ENCODE measurements around the gene CCR5.

DNA sequence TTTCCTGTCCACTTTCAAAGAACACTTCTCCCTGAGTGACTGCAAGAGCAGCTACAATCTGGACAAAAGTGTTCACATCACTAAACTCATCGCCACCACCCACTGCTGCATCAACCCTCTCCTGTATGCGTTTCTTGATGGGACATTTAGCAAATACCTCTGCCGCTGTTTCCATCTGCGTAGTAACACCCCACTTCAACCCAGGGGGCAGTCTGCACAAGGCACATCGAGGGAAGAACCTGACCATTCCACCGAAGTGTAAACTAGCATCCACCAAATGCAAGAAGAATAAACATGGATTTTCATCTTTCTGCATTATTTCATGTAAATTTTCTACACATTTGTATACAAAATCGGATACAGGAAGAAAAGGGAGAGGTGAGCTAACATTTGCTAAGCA lies 38.1 kb downstream of the CCR5 start:
- TF ChIP-seq, protein P1, sequence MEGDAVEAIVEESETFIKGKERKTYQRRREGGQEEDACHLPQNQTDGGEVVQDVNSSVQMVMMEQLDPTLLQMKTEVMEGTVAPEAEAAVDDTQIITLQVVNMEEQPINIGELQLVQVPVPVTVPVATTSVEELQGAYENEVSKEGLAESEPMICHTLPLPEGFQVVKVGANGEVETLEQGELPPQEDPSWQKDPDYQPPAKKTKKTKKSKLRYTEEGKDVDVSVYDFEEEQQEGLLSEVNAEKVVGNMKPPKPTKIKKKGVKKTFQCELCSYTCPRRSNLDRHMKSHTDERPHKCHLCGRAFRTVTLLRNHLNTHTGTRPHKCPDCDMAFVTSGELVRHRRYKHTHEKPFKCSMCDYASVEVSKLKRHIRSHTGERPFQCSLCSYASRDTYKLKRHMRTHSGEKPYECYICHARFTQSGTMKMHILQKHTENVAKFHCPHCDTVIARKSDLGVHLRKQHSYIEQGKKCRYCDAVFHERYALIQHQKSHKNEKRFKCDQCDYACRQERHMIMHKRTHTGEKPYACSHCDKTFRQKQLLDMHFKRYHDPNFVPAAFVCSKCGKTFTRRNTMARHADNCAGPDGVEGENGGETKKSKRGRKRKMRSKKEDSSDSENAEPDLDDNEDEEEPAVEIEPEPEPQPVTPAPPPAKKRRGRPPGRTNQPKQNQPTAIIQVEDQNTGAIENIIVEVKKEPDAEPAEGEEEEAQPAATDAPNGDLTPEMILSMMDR (IDR thresholded peaks at IDR 0.05; ENCODE audit: low read length) = no peak
- TF ChIP-seq EZH2 (IDR thresholded peaks at IDR 0.05; ENCODE audit: borderline replicate concordance, low read length) = no peak
